ENCODE data around the gene ATRN. TPM values are rescaled to one million over a fixed set of nuclear protein-coding genes. Genes with fewer than 3 reads are reported as not detected.

ATRN gene
- total RNA-seq, 1 experiment from 2014 or later: 19.9 TPM

GRCh38 chr20:3452690-3453089, 18.1 kb upstream of the ATRN start (continued):
- no peak for TF ChIP-seq ARID4B (CRISPR knock-in tag; IDR thresholded peaks at IDR 0.05; ENCODE audit: borderline replicate concordance)

GRCh38 chr20:3454831-3455230, 16.0 kb upstream of the ATRN start:
- ATAC-seq (no peak), DNase-seq (ENCODE audit: low spot score) (no peak)
- ChIA-PET CTCF (interaction anchor here (0.9 kb wide), 1 partner anchor 138 kb away, joined by 3 read pairs; no protein-coding TSS in a partner anchor), POLR2A (no interaction called here)
- Mint-ChIP-seq H3K9me3 (no peaks in the 10 kb centered on the region), H3K27me3 (ENCODE audit: low read depth) (no peaks in the 10 kb centered on the region; the same call in 1 of the 2 replicates), H3K4me3 (no peak overlapping the region), H3K4me1 (peaks cover 4% of the 10 kb centered on the region; the same call in 1 of the 2 replicates), H3K27ac (no peak overlapping the region), H3K36me3 (no peaks in the 10 kb centered on the region)
- TF ChIP-seq MXD4 (CRISPR knock-in tag; IDR thresholded peaks at IDR 0.05; ENCODE audit: borderline replicate concordance) (no peak), USF2 (CRISPR knock-in tag; IDR thresholded peaks at IDR 0.05) (no peak), SOX15 (CRISPR knock-in tag; IDR thresholded peaks at IDR 0.05) (no peak), ESRRA (CRISPR knock-in tag; IDR thresholded peaks at IDR 0.05; ENCODE audit: borderline replicate concordance) (no peak), ZNF416 (CRISPR knock-in tag; IDR thresholded peaks at IDR 0.05) (no peak), ZNF512 (CRISPR knock-in tag; IDR thresholded peaks at IDR 0.05; ENCODE audit: borderline replicate concordance) (no peak), ATF2 (CRISPR knock-in tag; IDR thresholded peaks at IDR 0.05; ENCODE audit: borderline replicate concordance, low read depth) (no peak), GTF2I (CRISPR knock-in tag; conservative IDR thresholded peaks at IDR 0.05) (no peak), ZBTB21 (CRISPR knock-in tag; IDR thresholded peaks at IDR 0.05; ENCODE audit: borderline replicate concordance) (no peak), FOXK1 (CRISPR knock-in tag; IDR thresholded peaks at IDR 0.05) (no peak), MLX (CRISPR knock-in tag; IDR thresholded peaks at IDR 0.05) (no peak), USF1 (CRISPR knock-in tag; IDR thresholded peaks at IDR 0.05) (no peak), FOXP1 (CRISPR knock-in tag; IDR thresholded peaks at IDR 0.05; ENCODE audit: borderline replicate concordance) (no peak), E2F4 (CRISPR knock-in tag; IDR thresholded peaks at IDR 0.05; ENCODE audit: borderline replicate concordance, low read depth) (no peak), OVOL2 (CRISPR knock-in tag; IDR thresholded peaks at IDR 0.05; ENCODE audit: borderline replicate concordance) (no peak), NR3C1 (CRISPR knock-in tag; conservative IDR thresholded peaks at IDR 0.05; ENCODE audit: low read depth) (no peak), TP53 (CRISPR knock-in tag; IDR thresholded peaks at IDR 0.05) (no peak), TEAD1 (CRISPR knock-in tag; IDR thresholded peaks at IDR 0.05) (no peak)
